DND-41 (cell line): Measurements from ENCODE around the gene VAX1.
A peak's percentile ranks its signal among the peaks of the same experiment; 100 is the strongest.

Source experiments
- ATAC-seq: fragments of 200-7000 bp; cut with Tn5 transposase; 3 replicates; pipeline ENCODE4 v1.9.1; 2021; ENCODE audit warnings: low read depth; ENCODE audit not compliant: insufficient read depth
- DNase-seq: peaks from one replicate; pipeline ENCODE4 v3.0.0-alpha.2; 2020
- H2AFZ ChIP-seq: 2 replicates; pipeline ENCODE4 v1.6.0; 2012; ENCODE audit warnings: low read depth, low read length
- H3K27ac ChIP-seq: 2 replicates; pipeline ENCODE4 v1.5.1; 2012; ENCODE audit warnings: low read length, inconsistent platforms
- H3K27me3 ChIP-seq: fragments of 200-600 bp; sonication (generic); 2 replicates; pipeline ENCODE4 v1.6.0; 2012; ENCODE audit warnings: low read length, mild to moderate bottlenecking, inconsistent platforms; ENCODE audit not compliant: insufficient read depth, poor library complexity
- H3K36me3 ChIP-seq: 2 replicates; pipeline ENCODE4 v1.5.1; 2012; ENCODE audit warnings: low read length, inconsistent platforms; ENCODE audit not compliant: insufficient read depth
- H3K4me1 ChIP-seq: 2 replicates; pipeline ENCODE4 v1.5.1; 2012; ENCODE audit warnings: mild to moderate bottlenecking, low read length; ENCODE audit not compliant: insufficient read depth
- H3K4me2 ChIP-seq: 2 replicates; pipeline ENCODE4 v1.6.0; 2012; ENCODE audit warnings: mild to moderate bottlenecking, moderate library complexity, low read length, inconsistent platforms; ENCODE audit not compliant: insufficient read depth
- H3K4me3 ChIP-seq, 2 experiments: fragments of 200-600 bp in 1 of 2; shearing (Covaris generic) in 1 of 2; 2 replicates each; pipeline ENCODE4 v1.5.1; 2012 to 2016; ENCODE audit warnings: inconsistent platforms in 2 of 2, low read length in 2 of 2, mild to moderate bottlenecking in 2 of 2, low read depth in 1 of 2, moderate library complexity in 1 of 2
- H3K79me2 ChIP-seq: 2 replicates; pipeline ENCODE4 v1.6.0; 2012; ENCODE audit warnings: low read length, inconsistent platforms; ENCODE audit not compliant: insufficient read depth
- H3K9ac ChIP-seq: 2 replicates; pipeline ENCODE4 v1.6.0; 2012; ENCODE audit warnings: low read depth, mild to moderate bottlenecking, inconsistent platforms, low read length, moderate library complexity
- H3K9me3 ChIP-seq: 2 replicates; pipeline ENCODE4 v1.5.1; 2012; ENCODE audit warnings: low read length, moderate library complexity, mild to moderate bottlenecking, inconsistent platforms; ENCODE audit not compliant: insufficient read depth, severe bottlenecking
- H4K20me1 ChIP-seq: 2 replicates; pipeline ENCODE4 v1.6.0; 2012; ENCODE audit warnings: low read length; ENCODE audit not compliant: insufficient read depth
- CTCF ChIP-seq: IDR thresholded peaks from 2 replicates; pipeline ENCODE4 v1.5.1; 2012; ENCODE audit warnings: borderline replicate concordance, low read length, moderate library complexity, mild to moderate bottlenecking; ENCODE audit not compliant: poor library complexity, severe bottlenecking; ENCODE audit errors: extremely low read depth
- EZH2 ChIP-seq: IDR thresholded peaks from 3 replicates; pipeline ENCODE4 v1.6.1; 2012; ENCODE audit warnings: borderline replicate concordance, low read depth, mild to moderate bottlenecking, moderate library complexity, low read length, inconsistent platforms; ENCODE audit not compliant: severe bottlenecking

The VAX1 gene

GRCh38 chr10:117169480-117169879 is 31.4 kb upstream of the VAX1 start:
- ATAC-seq: no peak
- DNase-seq: no peak
- Histone ChIP-seq H3K4me3 (no peak overlapping the region), H3K9ac (no peak overlapping the region), H4K20me1 (no peaks in the 10 kb centered on the region; the same call in 1 of the 2 replicates), H3K4me2 (no peak overlapping the region), H3K27ac (no peak overlapping the region), H3K36me3 (no peaks in the 10 kb centered on the region), H3K79me2 (no peaks in the 10 kb centered on the region), H2AFZ (no peak overlapping the region), H3K27me3 (no peaks in the 10 kb centered on the region), H3K9me3 (no peaks in the 10 kb centered on the region), H3K4me1 (peaks cover 5% of the 10 kb centered on the region)
- TF ChIP-seq CTCF (no peak), EZH2 (no peak)

DNA sequence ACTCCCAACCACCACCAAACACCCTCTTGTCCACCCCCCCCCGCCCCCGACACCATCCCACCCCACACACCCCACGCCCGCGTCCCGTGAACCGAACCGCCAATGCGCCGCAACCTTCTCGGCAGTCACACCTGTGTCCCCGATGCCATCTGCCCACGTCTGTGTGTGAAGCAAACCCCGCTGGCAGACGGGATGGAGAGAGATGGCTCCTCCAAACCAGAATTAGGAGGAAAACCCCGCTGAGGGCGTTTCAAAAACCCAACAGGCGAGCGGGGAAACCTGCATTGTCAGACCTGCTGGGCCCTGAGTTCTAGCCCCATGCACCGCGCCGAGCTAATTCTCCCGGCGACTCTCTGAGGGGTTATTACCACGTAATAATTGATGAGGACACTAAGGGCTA is 30.7 kb upstream of the VAX1 start:
- DNase-seq: no peak
- H3K36me3 ChIP-seq: no peaks in the 10 kb centered on the region
- no peaks in the 10 kb centered on the region for H3K79me2 ChIP-seq
- H4K20me1 ChIP-seq: no peaks in the 10 kb centered on the region; the same call in 1 of the 2 replicates
- ATAC-seq: no peak
- TF ChIP-seq CTCF (no peak), EZH2 (no peak)
- H3K27me3 ChIP-seq: no peaks in the 10 kb centered on the region
- H2AFZ ChIP-seq: no peak overlapping the region
- no peaks in the 10 kb centered on the region for H3K9me3 ChIP-seq
- H3K9ac ChIP-seq: no peak overlapping the region
- no peak overlapping the region for H3K4me3 ChIP-seq
- no peaks in the 10 kb centered on the region for H3K4me1 ChIP-seq
- H3K27ac ChIP-seq: no peak overlapping the region
- H3K4me2 ChIP-seq: no peak overlapping the region

GRCh38 chr10:117167789-117168674 is 30.0 kb upstream of the VAX1 start:
- Histone ChIP-seq H3K9ac (no peak overlapping the region), H3K27ac (no peak overlapping the region), H2AFZ (no peak overlapping the region), H4K20me1 (no peaks in the 10 kb centered on the region; the same call in 1 of the 2 replicates), H3K4me3 (no peak overlapping the region), H3K27me3 (no peaks in the 10 kb centered on the region), H3K9me3 (no peaks in the 10 kb centered on the region), H3K36me3 (no peaks in the 10 kb centered on the region), H3K79me2 (no peaks in the 10 kb centered on the region), H3K4me1 (no peaks in the 10 kb centered on the region), H3K4me2 (no peak overlapping the region)
- DNase-seq (no peak), ATAC-seq (peak; percentile 71)
- peak; percentile 57 for TF ChIP-seq CTCF
- no peak for TF ChIP-seq EZH2
